ENCODE results near the gene TRAM2. TPM values are rescaled to one million over a fixed set of nuclear protein-coding genes. Genes with fewer than 3 reads are reported as not detected.

The TRAM2 gene
- total and polyA plus RNA-seq, 2 of the 8 experiments (the other 6 are each of a cell fraction or from before 2014, with no cell fraction given): 9.0 to 21.4 TPM

DNA sequence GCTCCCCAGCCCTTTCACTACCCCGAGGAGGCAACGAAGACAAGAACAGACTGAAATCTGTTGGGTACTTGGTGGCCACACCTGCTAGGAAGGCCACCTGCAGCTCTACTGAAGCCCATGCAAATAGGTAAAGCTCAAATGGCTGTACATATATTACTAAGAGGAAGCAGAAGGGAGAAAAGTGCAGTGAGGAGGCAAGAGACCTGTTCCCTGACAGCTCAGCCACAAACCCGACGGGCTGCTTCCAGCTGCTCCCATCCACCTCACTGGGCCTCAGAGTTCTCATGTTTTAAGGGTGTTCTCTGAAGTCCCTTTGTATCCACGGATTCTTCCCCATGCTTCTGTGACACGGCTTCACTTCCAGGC, 24.6 kb downstream of the TRAM2 start:
- 47% methylated on average over 6 of the region's 6 CpGs; no CpG with 5 or more reads in 1 of the 2 experiments for WGBS, 2 experiments (ENCODE audit: extremely low coverage in 1 of 2, insufficient coverage in 1 of 2, insufficient read length in 1 of 2, insufficient replicate concordance in 2 of 2, low coverage in 1 of 2, low lambda C conversion rate in 2 of 2, missing lambda C conversion rate in 1 of 2)
- Histone ChIP-seq H4K8ac (ENCODE audit: extremely low read depth, insufficient read depth, low read length) (no peak overlapping the region; the same call in 1 of the 2 replicates), H3K79me1 (ENCODE audit: low read depth, low read length) (peaks cover 9% of the 10 kb centered on the region), H3K23me2 (ENCODE audit: low read depth, low read length) (no peaks in the 10 kb centered on the region; the same call in 1 of the 2 replicates), H3K18ac (ENCODE audit: extremely low read depth, low read length) (no peak overlapping the region), H2AK5ac (ENCODE audit: low read depth, low read length) (no peak overlapping the region; the same call in 1 of the 2 replicates), H3K4me1 (replicated peaks in 1 of 4; ENCODE audit: control insufficient read depth in 3 of 4, insufficient read depth in 4 of 4, low read length in 3 of 4) (peaks cover 11 to 17% (median 12%) of the 10 kb centered on the region in 4 experiments), H2BK120ac (replicated peaks; ENCODE audit: low read depth, low read length) (no peak overlapping the region), H3K23ac (ENCODE audit: insufficient read length) (no peak overlapping the region), H3K9ac (replicated peaks in 1 of 4; ENCODE audit: extremely low read depth in 1 of 4, low read depth in 3 of 4, low read length in 3 of 4) (peak overlapping the region in 2 of 4 experiments; percentile 8 to 30; a peak in 5 of 7 replicates), H3K4me3 (ENCODE audit: extremely low read depth in 1 of 4, insufficient read depth in 2 of 4, low read depth in 3 of 4, low read length in 4 of 4) (peak overlapping the region in 3 of 4 experiments; percentile 10 to 43 (median 23); a peak in 5 of 8 replicates), H2BK20ac (ENCODE audit: low read length) (no peak overlapping the region), H3K79me2 (ENCODE audit: control insufficient read depth in 1 of 2, insufficient read depth in 2 of 2, low read length in 2 of 2) (peaks cover 0 to 54% of the 10 kb centered on the region in 2 experiments; a peak in 3 of 4 replicates), H2AFZ (ENCODE audit: low read length) (no peak overlapping the region), H3K4me2 (ENCODE audit: insufficient read depth in 1 of 2, low read depth in 2 of 2, low read length in 2 of 2) (peak overlapping the region; percentile 58 to 61), H3K4ac (replicated peaks; ENCODE audit: insufficient read length, low read depth, low read length) (no peak overlapping the region), H4K20me1 (replicated peaks in 1 of 2; ENCODE audit: control insufficient read depth in 1 of 2, insufficient read depth in 2 of 2, low read length in 2 of 2) (peaks cover 0 to 1% of the 10 kb centered on the region in 2 experiments), H3K27me3 (replicated peaks in 1 of 4; ENCODE audit: control insufficient read depth in 3 of 4, extremely low read depth in 1 of 4, insufficient read depth in 3 of 4, low read length in 3 of 4) (no peaks in the 10 kb centered on the region), H2BK12ac (ENCODE audit: low read depth, low read length) (0 out of 2 replicates have a peak overlapping the region, but pooled peaks have one; percentile 12), H3K9me3 (ENCODE audit: insufficient read depth in 2 of 2, low read depth in 1 of 2, low read length in 1 of 2) (no peaks in the 10 kb centered on the region), H2BK15ac (ENCODE audit: low read length) (no peak overlapping the region), H3K56ac (replicated peaks; ENCODE audit: insufficient read length, low read depth, low read length) (no peak overlapping the region), H2BK5ac (ENCODE audit: low read depth, low read length) (peak overlapping the region; percentile 79), H3K36me3 (ENCODE audit: control insufficient read depth in 2 of 4, insufficient read depth in 4 of 4, low read length in 3 of 4) (no peaks in the 10 kb centered on the region), H3K27ac (ENCODE audit: low read depth, low read length) (peak overlapping the region; percentile 40; the same call in 1 of the 2 replicates), H3K14ac (ENCODE audit: insufficient read length) (no peak overlapping the region), H4K5ac (ENCODE audit: insufficient read length, low read depth, low read length) (no peak overlapping the region), H4K91ac (replicated peaks; ENCODE audit: insufficient read length, low read length) (no peak overlapping the region)
- POLR2A ChIA-PET (ENCODE audit: partially characterized antibody): interaction anchor here (1.0 to 2.0 kb wide), 5 partner anchors 11 to 37 kb away, joined by 3 to 7 read pairs (median 4); partner anchors contain the start of gene TRAM2
- DNase-seq (ENCODE audit: low read depth in 1 of 2, low spot score in 2 of 2) (no peak), FAIRE-seq (no peak)
- CTCF ChIA-PET (ENCODE audit: partially characterized antibody): interaction anchor here (0.7 to 4.2 kb wide), 12 partner anchors 8 to 135 kb away, joined by 3 to 49 read pairs (median 5); partner anchors contain the start of gene TRAM2
- TF ChIP-seq SP4 (IDR thresholded peaks at IDR 0.05; ENCODE audit: low read length) (no peak), RBBP5 (IDR thresholded peaks at IDR 0.05; ENCODE audit: borderline replicate concordance, low read depth, low read length) (no peak), NRF1 (IDR thresholded peaks at IDR 0.05; ENCODE audit: low read depth, low read length) (no peak), SIRT6 (IDR thresholded peaks at IDR 0.05; ENCODE audit: low read length) (no peak), TAF1 (IDR thresholded peaks at IDR 0.05; ENCODE audit: low read depth, low read length) (no peak), MAX (IDR thresholded peaks at IDR 0.05) (no peak), POLR2AphosphoS5 (IDR thresholded peaks at IDR 0.05; ENCODE audit: low read depth, low read length) (no peak), SAP30 (IDR thresholded peaks at IDR 0.05; ENCODE audit: insufficient read depth, insufficient replicate concordance, low read length) (no peak), GABPA (IDR thresholded peaks at IDR 0.05; ENCODE audit: borderline replicate concordance, insufficient read depth, low read length) (no peak), RNF2 (IDR thresholded peaks at IDR 0.05; ENCODE audit: borderline replicate concordance, low read depth, low read length, missing control alignments, poor library complexity, severe bottlenecking) (no peak), RXRA (IDR thresholded peaks at IDR 0.05; ENCODE audit: insufficient read depth, low read depth, low read length) (no peak), GTF2F1 (IDR thresholded peaks at IDR 0.05; ENCODE audit: borderline replicate concordance, low read depth, low read length) (no peak)
